Esophagus squamous epithelium (tissue), 4 donors: ENCODE results near the gene FAM78B.

Source experiments
- POLR2A ChIP-seq, 4 donors: fragments of 450-650 bp; IDR thresholded peaks; one replicate each; pipeline ENCODE4 v1.6.1; 2017; ENCODE audit warnings: antibody characterized with exemption in 4 of 4, mild to moderate bottlenecking in 4 of 4, moderate library complexity in 3 of 4
- TF ChIP-seq, protein P1 (sequence below), 6 experiments: fragments of 450-650 bp in 4 of 6; fragments of 200-600 bp in 2 of 6; sonication (generic) in 2 of 6; IDR thresholded peaks; one replicate each; pipeline ENCODE4 v1.5.1; 2016 to 2019; ENCODE audit warnings: antibody characterized with exemption in 6 of 6, mild to moderate bottlenecking in 4 of 6, moderate library complexity in 4 of 6

- TF ChIP-seq, protein P1, sequence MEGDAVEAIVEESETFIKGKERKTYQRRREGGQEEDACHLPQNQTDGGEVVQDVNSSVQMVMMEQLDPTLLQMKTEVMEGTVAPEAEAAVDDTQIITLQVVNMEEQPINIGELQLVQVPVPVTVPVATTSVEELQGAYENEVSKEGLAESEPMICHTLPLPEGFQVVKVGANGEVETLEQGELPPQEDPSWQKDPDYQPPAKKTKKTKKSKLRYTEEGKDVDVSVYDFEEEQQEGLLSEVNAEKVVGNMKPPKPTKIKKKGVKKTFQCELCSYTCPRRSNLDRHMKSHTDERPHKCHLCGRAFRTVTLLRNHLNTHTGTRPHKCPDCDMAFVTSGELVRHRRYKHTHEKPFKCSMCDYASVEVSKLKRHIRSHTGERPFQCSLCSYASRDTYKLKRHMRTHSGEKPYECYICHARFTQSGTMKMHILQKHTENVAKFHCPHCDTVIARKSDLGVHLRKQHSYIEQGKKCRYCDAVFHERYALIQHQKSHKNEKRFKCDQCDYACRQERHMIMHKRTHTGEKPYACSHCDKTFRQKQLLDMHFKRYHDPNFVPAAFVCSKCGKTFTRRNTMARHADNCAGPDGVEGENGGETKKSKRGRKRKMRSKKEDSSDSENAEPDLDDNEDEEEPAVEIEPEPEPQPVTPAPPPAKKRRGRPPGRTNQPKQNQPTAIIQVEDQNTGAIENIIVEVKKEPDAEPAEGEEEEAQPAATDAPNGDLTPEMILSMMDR (IDR thresholded peaks at IDR 0.05): no peak
- TF ChIP-seq POLR2A (IDR thresholded peaks at IDR 0.05): no peak
These were observed 18.7 kb upstream of the FAM78B start for GRCh38 chr1:166185526-166185925.
